ENCODE measurements around the gene SLCO3A1. TPM values are rescaled to one million over a fixed set of nuclear protein-coding genes. Genes with fewer than 3 reads are reported as not detected.

Gene SLCO3A1
- total RNA-seq, 1 experiment from 2014 or later = 5.1 TPM

DNA sequence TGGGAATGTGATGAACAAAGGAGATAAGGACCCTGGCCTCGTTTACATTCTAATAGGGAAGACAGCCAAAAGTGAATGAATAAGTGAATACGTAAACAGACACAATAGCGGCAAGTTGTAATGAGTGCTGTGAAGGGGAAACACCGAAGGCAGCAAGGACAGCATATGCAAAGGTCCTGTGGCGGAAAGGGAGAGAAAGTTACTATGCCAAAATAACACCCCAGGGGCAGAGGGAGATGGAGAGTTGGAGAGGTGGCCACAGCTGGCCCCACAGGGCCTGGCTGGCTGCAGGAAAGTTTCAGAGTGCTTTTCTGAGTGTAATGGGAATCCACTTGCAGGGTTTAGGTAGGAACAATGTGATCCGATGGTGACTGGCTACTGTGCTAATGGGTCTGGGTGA is 91.9 kb downstream of the SLCO3A1 start:
- peaks cover 0 to 41% of the 10 kb centered on the region in 2 experiments; a peak in 2 of 4 replicates for H3K4me1 ChIP-seq (ENCODE audit: control insufficient read depth in 1 of 2, insufficient read depth in 2 of 2, low read length in 2 of 2)
- no peaks in the 10 kb centered on the region for H3K9me3 ChIP-seq (ENCODE audit: control insufficient read depth in 1 of 2, insufficient read depth in 1 of 2, low read depth in 1 of 2, low read length in 2 of 2)
- ATAC-seq (no peak), DNase-seq (ENCODE audit: low read depth, low spot score) (no peak)
- no peak overlapping the region for H3K27ac ChIP-seq (ENCODE audit: low read depth, low read length)
- H3K79me2 ChIP-seq (ENCODE audit: insufficient read depth, low read length) = no peaks in the 10 kb centered on the region
- H3K9ac ChIP-seq (ENCODE audit: low read length) = no peak overlapping the region
- H3K4me2 ChIP-seq (ENCODE audit: low read length) = no peak overlapping the region
- H3K36me3 ChIP-seq (ENCODE audit: control insufficient read depth in 1 of 2, insufficient read depth in 2 of 2, low read length in 2 of 2) = no peaks in the 10 kb centered on the region
- TF ChIP-seq ELF1 (IDR thresholded peaks at IDR 0.05; ENCODE audit: borderline replicate concordance, low read depth) (no peak), FOSL1 (IDR thresholded peaks at IDR 0.05; ENCODE audit: low read depth) (no peak), JUND (IDR thresholded peaks at IDR 0.05) (no peak), YY1 (IDR thresholded peaks at IDR 0.05; ENCODE audit: extremely low read depth, insufficient replicate concordance, low read depth, low read length) (no peak), SRF (IDR thresholded peaks at IDR 0.05; ENCODE audit: low read depth) (no peak), EGR1 (IDR thresholded peaks at IDR 0.05; ENCODE audit: low read depth) (no peak)
- TF ChIP-seq, protein P1, sequence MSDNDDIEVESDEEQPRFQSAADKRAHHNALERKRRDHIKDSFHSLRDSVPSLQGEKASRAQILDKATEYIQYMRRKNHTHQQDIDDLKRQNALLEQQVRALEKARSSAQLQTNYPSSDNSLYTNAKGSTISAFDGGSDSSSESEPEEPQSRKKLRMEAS (IDR thresholded peaks at IDR 0.05) = no peak
- TF ChIP-seq, protein P2, sequence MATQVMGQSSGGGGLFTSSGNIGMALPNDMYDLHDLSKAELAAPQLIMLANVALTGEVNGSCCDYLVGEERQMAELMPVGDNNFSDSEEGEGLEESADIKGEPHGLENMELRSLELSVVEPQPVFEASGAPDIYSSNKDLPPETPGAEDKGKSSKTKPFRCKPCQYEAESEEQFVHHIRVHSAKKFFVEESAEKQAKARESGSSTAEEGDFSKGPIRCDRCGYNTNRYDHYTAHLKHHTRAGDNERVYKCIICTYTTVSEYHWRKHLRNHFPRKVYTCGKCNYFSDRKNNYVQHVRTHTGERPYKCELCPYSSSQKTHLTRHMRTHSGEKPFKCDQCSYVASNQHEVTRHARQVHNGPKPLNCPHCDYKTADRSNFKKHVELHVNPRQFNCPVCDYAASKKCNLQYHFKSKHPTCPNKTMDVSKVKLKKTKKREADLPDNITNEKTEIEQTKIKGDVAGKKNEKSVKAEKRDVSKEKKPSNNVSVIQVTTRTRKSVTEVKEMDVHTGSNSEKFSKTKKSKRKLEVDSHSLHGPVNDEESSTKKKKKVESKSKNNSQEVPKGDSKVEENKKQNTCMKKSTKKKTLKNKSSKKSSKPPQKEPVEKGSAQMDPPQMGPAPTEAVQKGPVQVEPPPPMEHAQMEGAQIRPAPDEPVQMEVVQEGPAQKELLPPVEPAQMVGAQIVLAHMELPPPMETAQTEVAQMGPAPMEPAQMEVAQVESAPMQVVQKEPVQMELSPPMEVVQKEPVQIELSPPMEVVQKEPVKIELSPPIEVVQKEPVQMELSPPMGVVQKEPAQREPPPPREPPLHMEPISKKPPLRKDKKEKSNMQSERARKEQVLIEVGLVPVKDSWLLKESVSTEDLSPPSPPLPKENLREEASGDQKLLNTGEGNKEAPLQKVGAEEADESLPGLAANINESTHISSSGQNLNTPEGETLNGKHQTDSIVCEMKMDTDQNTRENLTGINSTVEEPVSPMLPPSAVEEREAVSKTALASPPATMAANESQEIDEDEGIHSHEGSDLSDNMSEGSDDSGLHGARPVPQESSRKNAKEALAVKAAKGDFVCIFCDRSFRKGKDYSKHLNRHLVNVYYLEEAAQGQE (IDR thresholded peaks at IDR 0.05; ENCODE audit: low read depth) = no peak
- BruUV-seq (replicated peaks) = no TSS peak
- no peaks in the 10 kb centered on the region for H3K9me2 ChIP-seq (ENCODE audit: insufficient read depth)
- no peaks in the 10 kb centered on the region for H3K27me3 ChIP-seq (ENCODE audit: insufficient read depth, low read length)
- no peaks in the 10 kb centered on the region for H4K20me1 ChIP-seq (ENCODE audit: insufficient read depth)
- H3K4me3 ChIP-seq (replicated peaks in 1 of 2; ENCODE audit: low read depth in 1 of 2, low read length in 2 of 2) = no peak overlapping the region
- POLR2A ChIA-PET = no interaction called here
- intact Hi-C loops (cut with micrococcal nuclease) = no loop called here
- CTCF ChIA-PET = no interaction called here
- no peak overlapping the region for H2AFZ ChIP-seq (ENCODE audit: low read depth, low read length, poor library complexity, severe bottlenecking)
- RAD21 ChIA-PET (ENCODE audit: low non-redundant PET in 1 of 2, low total read pairs in 2 of 2, uncharacterized antibody in 2 of 2, unreplicated experiment in 2 of 2) = no interaction called here

Measured in HCT116 (cell line).